Measurements from ENCODE around the gene LCAT.

Gene LCAT, protein sequence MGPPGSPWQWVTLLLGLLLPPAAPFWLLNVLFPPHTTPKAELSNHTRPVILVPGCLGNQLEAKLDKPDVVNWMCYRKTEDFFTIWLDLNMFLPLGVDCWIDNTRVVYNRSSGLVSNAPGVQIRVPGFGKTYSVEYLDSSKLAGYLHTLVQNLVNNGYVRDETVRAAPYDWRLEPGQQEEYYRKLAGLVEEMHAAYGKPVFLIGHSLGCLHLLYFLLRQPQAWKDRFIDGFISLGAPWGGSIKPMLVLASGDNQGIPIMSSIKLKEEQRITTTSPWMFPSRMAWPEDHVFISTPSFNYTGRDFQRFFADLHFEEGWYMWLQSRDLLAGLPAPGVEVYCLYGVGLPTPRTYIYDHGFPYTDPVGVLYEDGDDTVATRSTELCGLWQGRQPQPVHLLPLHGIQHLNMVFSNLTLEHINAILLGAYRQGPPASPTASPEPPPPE

DNA sequence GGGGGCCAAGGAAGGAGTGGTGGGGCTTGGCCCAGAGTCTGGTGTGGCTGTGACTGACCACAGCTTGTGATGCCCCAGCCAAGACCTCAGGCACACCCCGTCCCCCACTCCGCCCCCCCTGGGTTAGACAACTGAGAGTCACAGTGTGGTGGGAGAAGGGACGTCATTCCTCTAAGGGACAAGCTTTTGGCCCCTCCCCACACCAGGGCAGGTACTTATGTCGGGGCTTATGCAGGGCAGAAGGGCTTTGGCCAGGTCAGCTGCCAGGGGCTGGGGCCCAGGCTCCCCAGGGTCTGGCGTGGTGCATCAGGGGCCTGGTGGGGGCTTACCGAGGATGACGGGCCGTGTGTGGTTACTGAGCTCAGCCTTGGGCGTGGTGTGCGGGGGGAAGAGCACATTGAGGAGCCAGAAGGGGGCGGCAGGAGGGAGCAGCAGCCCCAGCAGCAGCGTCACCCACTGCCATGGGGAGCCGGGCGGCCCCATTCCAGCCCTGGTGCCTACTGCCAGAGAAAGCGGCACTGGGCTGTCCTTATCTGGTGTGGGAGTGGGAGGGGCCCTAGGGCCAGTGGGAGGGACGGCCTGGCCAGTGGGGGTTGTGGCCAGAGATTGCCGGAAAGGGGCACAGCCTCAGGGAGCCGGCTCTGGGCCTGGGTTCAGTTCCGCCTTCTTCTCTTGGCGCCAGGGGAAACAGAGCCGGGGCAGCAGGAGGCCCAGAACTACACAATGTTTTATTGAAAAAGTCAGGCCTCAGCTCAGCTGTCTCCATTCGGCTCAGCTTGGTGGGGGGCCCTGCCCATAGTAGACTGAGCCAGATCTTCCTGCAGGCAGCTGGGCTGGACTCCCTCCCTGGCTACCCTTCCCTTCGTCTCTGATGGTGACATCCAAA lies at the start of gene LCAT:
TSS of gene LCAT (minus strand) at position 502 of the 886 bp plus-strand sequence. CDS start at position 483, 19 bp downstream.
- no peak within 1 kb of the TSS for H3K27ac Mint-ChIP-seq
- no peaks in the 10 kb centered on the region for H3K9me3 Mint-ChIP-seq
- no peaks in the 10 kb centered on the region for H3K27me3 Mint-ChIP-seq
- peaks cover 13% of the 10 kb centered on the region for H3K4me1 Mint-ChIP-seq
- ATAC-seq (ENCODE audit: low read depth) (no peak), DNase-seq (ENCODE audit: low spot score in 2 of 2) (no peak)
- H3K4me3 Mint-ChIP-seq: no peak within 1 kb of the TSS
- peaks cover 2% of the 10 kb centered on the region for H3K36me3 Mint-ChIP-seq

DNA sequence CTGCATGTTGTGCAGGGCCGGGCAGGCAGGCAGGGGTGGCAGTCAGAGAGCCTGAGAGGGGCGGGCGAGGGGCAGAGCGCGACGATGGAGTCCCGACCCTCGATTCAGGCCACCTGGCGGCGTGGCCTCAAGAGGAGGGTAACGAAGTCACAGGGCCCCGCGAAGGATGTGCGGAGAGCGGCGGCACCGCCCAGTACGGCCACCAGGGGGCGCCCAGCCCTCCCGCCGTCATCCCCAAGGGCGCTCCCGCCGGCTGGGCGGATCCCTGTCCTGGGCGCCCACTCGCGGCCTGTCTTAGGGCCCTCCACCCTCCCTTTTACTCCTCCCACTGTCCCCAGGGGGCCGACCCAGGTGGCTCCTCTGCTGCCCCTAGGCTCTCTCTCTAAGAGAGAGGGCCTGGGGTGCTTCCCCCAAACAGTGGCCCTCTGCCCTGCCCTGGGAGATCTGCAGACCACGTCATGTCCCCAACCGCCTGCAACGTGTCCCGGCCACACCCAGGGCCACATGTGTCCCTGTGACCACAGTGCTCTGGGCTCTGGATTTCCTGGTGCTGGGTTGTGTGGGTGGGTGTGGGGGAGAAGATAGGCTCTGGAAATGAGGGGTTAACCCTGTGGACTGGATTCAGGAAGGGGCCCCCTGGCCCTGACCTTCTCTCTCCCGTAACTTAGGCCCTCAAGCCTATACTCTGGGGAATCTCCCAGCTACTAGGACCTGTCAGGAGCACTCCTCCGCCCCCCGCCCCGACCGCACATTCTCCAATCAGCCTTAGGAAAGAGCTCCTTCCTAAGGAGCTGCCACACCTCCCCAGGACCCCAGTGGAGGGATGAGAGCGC lies 49.5 kb upstream of the LCAT start:
- peak; percentile 75 for ATAC-seq (ENCODE audit: low read depth)
- H3K36me3 Mint-ChIP-seq: peaks cover 4% of the 10 kb centered on the region
- peak overlapping the region; percentile 92 for H3K27ac Mint-ChIP-seq

GRCh38 chr16:67992661-67993206 lies 48.8 kb upstream of the LCAT start:
- peaks cover 4% of the 10 kb centered on the region for H3K36me3 Mint-ChIP-seq
- H3K4me3 Mint-ChIP-seq: peak overlapping the region; percentile 80
- H3K4me1 Mint-ChIP-seq: peaks cover 42% of the 10 kb centered on the region
- DNase-seq (ENCODE audit: low spot score in 2 of 2) (no peak), ATAC-seq (ENCODE audit: low read depth) (peak; percentile 7)
- H3K9me3 Mint-ChIP-seq: no peaks in the 10 kb centered on the region
- no peaks in the 10 kb centered on the region for H3K27me3 Mint-ChIP-seq
- H3K27ac Mint-ChIP-seq: peak overlapping the region; percentile 92

More for the DNA sequence above, 49.5 kb upstream of the LCAT start:
- Mint-ChIP-seq H3K9me3 (no peaks in the 10 kb centered on the region), H3K4me1 (peaks cover 38% of the 10 kb centered on the region), H3K27me3 (no peaks in the 10 kb centered on the region), H3K4me3 (peak overlapping the region; percentile 80)
- DNase-seq (ENCODE audit: low spot score in 2 of 2): peak; percentile 84 to 85

- ATAC-seq (ENCODE audit: low read depth): no peak
- H3K27ac Mint-ChIP-seq: peak overlapping the region; percentile 62
- H3K4me3 Mint-ChIP-seq: no peak overlapping the region
- H3K9me3 Mint-ChIP-seq: no peaks in the 10 kb centered on the region
- H3K4me1 Mint-ChIP-seq: peaks cover 31% of the 10 kb centered on the region
- H3K27me3 Mint-ChIP-seq: no peaks in the 10 kb centered on the region
- DNase-seq (ENCODE audit: low spot score in 2 of 2): no peak
- no peaks in the 10 kb centered on the region for H3K36me3 Mint-ChIP-seq
These were observed 46.1 kb upstream of the LCAT start for GRCh38 chr16:67990018-67990386.

DNA sequence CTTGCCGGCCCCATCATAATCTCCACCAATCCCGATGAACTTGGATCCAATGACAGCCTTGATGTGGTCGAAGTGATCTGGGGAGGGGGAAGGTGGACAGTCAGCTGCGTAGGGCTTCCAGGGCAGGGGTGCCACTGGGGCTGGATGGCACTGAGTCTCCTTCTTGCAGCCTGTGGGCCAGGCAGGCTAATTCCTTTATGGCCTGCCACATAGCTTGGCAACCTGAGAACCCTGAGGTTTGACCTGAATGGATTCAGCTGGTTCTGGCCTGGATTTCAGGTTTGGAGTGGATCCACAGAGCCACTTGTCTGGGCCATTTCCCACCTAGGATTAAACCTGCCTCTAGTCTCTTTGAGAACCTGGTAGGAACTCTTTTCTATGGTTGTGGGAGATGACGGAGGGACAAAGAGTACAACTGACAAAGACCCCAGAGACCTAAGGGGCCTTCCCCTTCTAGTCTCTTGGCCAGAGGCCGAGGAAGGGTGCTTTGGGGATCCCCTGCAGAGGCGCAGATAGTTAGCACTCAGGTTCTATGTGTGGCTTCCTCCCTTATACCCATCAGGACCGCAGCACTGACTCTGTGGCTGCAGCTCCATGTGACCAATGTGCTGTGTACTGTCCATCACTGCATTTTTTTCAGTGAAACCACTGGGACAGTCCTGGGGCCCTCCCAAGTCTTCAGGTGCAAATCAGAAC lies 45.5 kb upstream of the LCAT start:
- no peak for ATAC-seq (ENCODE audit: low read depth)
- Mint-ChIP-seq H3K36me3 (no peaks in the 10 kb centered on the region), H3K27me3 (no peaks in the 10 kb centered on the region), H3K9me3 (no peaks in the 10 kb centered on the region), H3K4me3 (no peak overlapping the region), H3K4me1 (peaks cover 31% of the 10 kb centered on the region), H3K27ac (peak overlapping the region; percentile 62)
- no peak for DNase-seq (ENCODE audit: low spot score in 2 of 2)

DNA sequence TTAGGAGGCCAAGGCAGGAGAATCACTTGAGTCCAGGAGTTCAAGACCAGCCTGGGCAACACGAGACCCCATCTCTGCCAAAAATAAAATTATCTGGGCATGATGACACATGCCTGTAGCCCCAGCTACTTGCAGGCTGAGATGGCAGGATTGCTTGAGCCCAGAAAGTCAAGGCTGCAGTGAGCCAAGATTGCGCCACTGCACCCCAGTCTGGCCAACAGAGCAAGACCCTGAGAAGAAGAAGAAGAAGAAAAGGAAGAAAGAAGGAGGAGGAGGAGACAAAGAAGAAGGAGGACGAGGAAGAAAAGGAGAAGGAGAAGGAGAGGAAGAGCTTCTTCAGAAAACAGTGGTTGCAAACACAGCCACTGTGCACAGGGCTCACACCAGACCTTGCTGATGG lies 44.8 kb upstream of the LCAT start:
- Mint-ChIP-seq H3K4me3 (no peak overlapping the region), H3K27me3 (no peaks in the 10 kb centered on the region), H3K27ac (no peak overlapping the region), H3K36me3 (no peaks in the 10 kb centered on the region), H3K9me3 (no peaks in the 10 kb centered on the region), H3K4me1 (peaks cover 28% of the 10 kb centered on the region)
- ATAC-seq (ENCODE audit: low read depth) (no peak), DNase-seq (ENCODE audit: low spot score in 2 of 2) (no peak)

DNA sequence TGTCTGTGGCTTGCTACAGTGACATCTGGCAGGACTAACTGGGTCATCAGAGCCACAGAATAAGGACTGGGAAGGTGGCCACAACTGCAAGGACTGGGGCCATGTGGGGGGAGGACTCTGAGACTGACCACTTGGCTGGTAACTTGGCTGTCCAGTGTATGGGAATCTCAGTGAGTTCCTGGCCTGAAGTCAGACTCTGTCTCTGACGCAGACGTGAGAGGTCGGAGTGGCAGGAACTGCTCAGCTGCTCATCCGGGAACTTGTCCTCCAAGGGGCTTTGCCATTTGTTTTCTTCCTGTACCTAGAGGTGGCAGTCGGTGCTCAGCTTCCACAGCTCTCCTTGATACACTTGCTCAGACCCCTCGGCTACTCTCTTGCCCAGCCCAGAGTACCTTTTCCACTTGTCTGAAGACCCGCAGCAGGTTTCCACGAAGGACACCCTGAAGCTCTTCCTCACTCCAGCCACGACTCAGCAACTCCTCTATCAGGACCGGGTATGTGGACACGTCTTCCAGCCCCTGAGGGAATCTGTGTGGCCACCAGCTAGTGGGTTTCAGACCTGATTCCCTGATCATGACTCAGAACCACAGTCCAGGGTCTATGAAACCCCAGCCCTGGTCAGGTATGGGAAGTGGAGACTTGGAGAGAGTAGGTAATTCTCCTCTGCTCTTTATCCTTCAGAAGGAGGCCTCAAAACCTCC lies 43.7 kb upstream of the LCAT start:
- Mint-ChIP-seq H3K27ac (peak overlapping the region; percentile 88), H3K4me3 (no peak overlapping the region), H3K27me3 (no peaks in the 10 kb centered on the region), H3K36me3 (no peaks in the 10 kb centered on the region), H3K4me1 (peaks cover 24% of the 10 kb centered on the region), H3K9me3 (no peaks in the 10 kb centered on the region)
- ATAC-seq (ENCODE audit: low read depth): no peak
- DNase-seq (ENCODE audit: low spot score in 2 of 2): no peak

DNA sequence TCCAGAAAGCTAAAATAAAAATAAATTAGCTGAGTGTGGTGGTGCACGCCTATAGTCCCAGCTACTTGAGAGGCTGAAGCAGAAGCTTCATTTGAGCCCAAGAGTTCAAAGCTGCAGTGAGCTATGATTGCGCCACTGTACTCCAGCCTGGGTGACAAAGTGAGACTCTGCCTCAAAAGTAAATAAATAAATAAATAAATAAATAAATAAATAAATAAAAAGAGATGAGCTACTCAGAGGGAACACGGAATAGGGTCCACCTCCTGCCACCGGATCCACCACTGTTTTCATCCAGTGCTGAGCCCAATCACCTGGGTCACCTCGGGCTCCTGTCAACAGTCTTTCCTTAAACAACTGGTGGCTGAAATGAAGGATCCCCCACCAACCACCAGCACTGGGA lies 43.0 kb upstream of the LCAT start:
- DNase-seq (ENCODE audit: low spot score in 2 of 2) (no peak), ATAC-seq (ENCODE audit: low read depth) (no peak)
- Mint-ChIP-seq H3K27me3 (no peaks in the 10 kb centered on the region), H3K27ac (peak overlapping the region; percentile 88), H3K4me1 (peaks cover 22% of the 10 kb centered on the region), H3K9me3 (no peaks in the 10 kb centered on the region), H3K36me3 (no peaks in the 10 kb centered on the region), H3K4me3 (no peak overlapping the region)

GRCh38 chr16:67982011-67982696 lies 38.2 kb upstream of the LCAT start:
- Mint-ChIP-seq H3K4me1 (peaks cover 9% of the 10 kb centered on the region), H3K36me3 (no peaks in the 10 kb centered on the region), H3K9me3 (no peaks in the 10 kb centered on the region), H3K27ac (no peak overlapping the region), H3K27me3 (no peaks in the 10 kb centered on the region), H3K4me3 (no peak overlapping the region)
- no peak for DNase-seq (ENCODE audit: low spot score in 2 of 2)
- no peak for ATAC-seq (ENCODE audit: low read depth)

GRCh38 chr16:67979955-67980678 lies 36.2 kb upstream of the LCAT start, which contains the start of gene DPEP3:
DPEP3 (minus strand) TSS chr16:67980499; CDS start chr16:67980380, 119 bp downstream.
- DNase-seq (ENCODE audit: low spot score in 2 of 2) (no peak), ATAC-seq (ENCODE audit: low read depth) (no peak)
- H3K4me1 Mint-ChIP-seq: peaks cover 11% of the 10 kb centered on the region
- peak within 1 kb of the TSS; percentile 28 for H3K4me3 Mint-ChIP-seq
- H3K27me3 Mint-ChIP-seq: no peaks in the 10 kb centered on the region
- no peaks in the 10 kb centered on the region for H3K9me3 Mint-ChIP-seq
- no peak within 1 kb of the TSS for H3K27ac Mint-ChIP-seq
- no peaks in the 10 kb centered on the region for H3K36me3 Mint-ChIP-seq

DNA sequence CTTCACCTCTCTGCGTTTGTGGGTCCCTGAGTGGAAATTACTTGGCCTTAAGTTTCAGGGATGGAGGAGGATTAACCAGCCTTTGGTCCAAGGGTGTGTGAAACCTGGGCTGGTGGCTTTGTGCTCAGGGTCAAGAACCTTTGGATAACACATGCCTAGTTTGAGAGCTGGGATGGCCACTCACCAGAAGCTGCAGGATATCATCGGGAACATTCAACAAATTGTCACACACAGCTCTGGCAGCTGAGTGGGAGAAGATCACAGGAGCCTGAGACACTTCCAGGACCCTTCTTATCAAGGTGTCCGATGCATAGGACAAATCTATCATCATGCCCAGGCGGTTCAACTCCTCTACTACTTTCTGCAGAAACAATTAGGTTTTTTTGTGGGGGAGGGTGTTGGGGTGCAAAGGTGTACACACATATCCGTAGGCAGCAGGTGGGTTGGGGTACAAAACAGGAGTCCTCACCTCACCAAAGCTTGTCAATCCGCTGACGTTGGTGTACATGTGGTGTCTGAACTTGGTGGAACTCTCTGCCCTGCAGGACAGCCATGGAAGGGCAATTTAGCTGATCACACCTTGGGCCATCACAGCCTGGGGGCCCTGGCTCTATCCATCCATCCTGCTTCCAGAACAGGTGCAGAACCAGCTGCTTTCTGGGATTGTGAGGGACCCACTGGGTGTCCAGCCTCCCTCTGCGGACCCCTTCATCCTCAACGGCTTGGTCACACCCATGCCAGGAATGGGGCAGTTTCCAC lies 33.7 kb upstream of the LCAT start:
- H3K36me3 Mint-ChIP-seq: no peaks in the 10 kb centered on the region
- no peak overlapping the region for H3K27ac Mint-ChIP-seq
- no peak overlapping the region for H3K4me3 Mint-ChIP-seq
- H3K27me3 Mint-ChIP-seq: no peaks in the 10 kb centered on the region
- peaks cover 5% of the 10 kb centered on the region for H3K4me1 Mint-ChIP-seq
- H3K9me3 Mint-ChIP-seq: no peaks in the 10 kb centered on the region
- ATAC-seq (ENCODE audit: low read depth) (no peak), DNase-seq (ENCODE audit: low spot score in 2 of 2) (no peak)

Measured in memory B cell (primary cell).